OCI-LY1 (cell line): Measurements from ENCODE around the gene ROR2.

Experiments
- H2AFZ ChIP-seq: fragments of 200-600 bp; sonication (generic), shearing (Covaris generic); 2 replicates; pipeline ENCODE4 v1.6.0; 2014; ENCODE audit warnings: antibody characterized with exemption, mild to moderate bottlenecking, low read length
- H3F3A ChIP-seq: fragments of 200-600 bp; sonication (generic), shearing (Covaris generic); 2 replicates; pipeline ENCODE4 v1.6.0; 2014; ENCODE audit warnings: mild to moderate bottlenecking, antibody characterized with exemption, low read length, moderate library complexity; ENCODE audit not compliant: insufficient read depth
- H3K27ac ChIP-seq: fragments of 200-600 bp; sonication (generic); 2 replicates; pipeline ENCODE4 v1.5.1; 2014; ENCODE audit warnings: low read length, mixed run types, mild to moderate bottlenecking, low read depth; ENCODE audit not compliant: poor library complexity, severe bottlenecking
- H3K27me3 ChIP-seq: fragments of 200-600 bp; sonication (generic); 2 replicates; pipeline ENCODE4 v1.6.0; 2014; ENCODE audit warnings: antibody characterized with exemption, mild to moderate bottlenecking, low read length, moderate library complexity; ENCODE audit not compliant: insufficient read depth
- H3K36me3 ChIP-seq: fragments of 200-600 bp; sonication (generic); 2 replicates; pipeline ENCODE4 v1.6.1; 2014; ENCODE audit warnings: mild to moderate bottlenecking, antibody characterized with exemption, low read length, moderate library complexity, mixed read lengths; ENCODE audit not compliant: insufficient read depth
- H3K4me1 ChIP-seq: fragments of 200-600 bp; sonication (generic); 2 replicates; pipeline ENCODE4 v1.5.1; 2014; ENCODE audit warnings: mild to moderate bottlenecking, low read length, moderate library complexity; ENCODE audit not compliant: insufficient read depth, severe bottlenecking
- H3K4me2 ChIP-seq: fragments of 200-600 bp; sonication (generic), shearing (Covaris generic); 2 replicates; pipeline ENCODE4 v1.6.1; 2014; ENCODE audit warnings: low read length
- H3K4me3 ChIP-seq: fragments of 200-600 bp; sonication (generic); 2 replicates; pipeline ENCODE4 v1.5.1; 2014; ENCODE audit warnings: low read length, low read depth, mild to moderate bottlenecking, mixed read lengths; ENCODE audit not compliant: poor library complexity, severe bottlenecking
- H3K79me2 ChIP-seq: fragments of 200-600 bp; shearing (Covaris generic); 2 replicates; pipeline ENCODE4 v1.6.1; 2016; ENCODE audit warnings: mixed run types, low read length, mixed read lengths; ENCODE audit not compliant: insufficient read depth
- H3K9ac ChIP-seq: fragments of 200-600 bp; sonication (generic), shearing (Covaris generic); 2 replicates; pipeline ENCODE4 v1.6.1; 2014; ENCODE audit warnings: mild to moderate bottlenecking, low read length, mixed read lengths
- H3K9me2 ChIP-seq: fragments of 200-600 bp; sonication (generic), shearing (Covaris generic); 2 replicates; pipeline ENCODE4 v1.6.1; 2014; ENCODE audit warnings: low read depth, mild to moderate bottlenecking, low read length, mixed read lengths
- H3K9me3 ChIP-seq: fragments of 200-600 bp; shearing (Covaris generic); 2 replicates; pipeline ENCODE4 v1.6.1; 2014; ENCODE audit warnings: low read length, mixed read lengths
- H4K20me1 ChIP-seq: fragments of 200-600 bp; sonication (generic), shearing (Covaris generic); 2 replicates; pipeline ENCODE4 v1.6.0; 2016; ENCODE audit warnings: mild to moderate bottlenecking, low read length; ENCODE audit not compliant: insufficient read depth
- EZH2 ChIP-seq: fragments of 200-600 bp; sonication (generic), shearing (Covaris generic); IDR thresholded peaks from 2 replicates; pipeline ENCODE4 v1.8.0; 2017; ENCODE audit warnings: borderline replicate concordance, mixed run types, mild to moderate bottlenecking, antibody characterized with exemption, low read length, moderate library complexity, mixed read lengths
- TF ChIP-seq, protein P1 (sequence below): fragments of 200-600 bp; sonication (generic), shearing (Covaris generic); IDR thresholded peaks from 2 replicates; pipeline ENCODE4 v1.5.1; 2017; ENCODE audit warnings: mild to moderate bottlenecking, antibody characterized with exemption, low read length, moderate library complexity, mixed read lengths

The ROR2 gene

DNA sequence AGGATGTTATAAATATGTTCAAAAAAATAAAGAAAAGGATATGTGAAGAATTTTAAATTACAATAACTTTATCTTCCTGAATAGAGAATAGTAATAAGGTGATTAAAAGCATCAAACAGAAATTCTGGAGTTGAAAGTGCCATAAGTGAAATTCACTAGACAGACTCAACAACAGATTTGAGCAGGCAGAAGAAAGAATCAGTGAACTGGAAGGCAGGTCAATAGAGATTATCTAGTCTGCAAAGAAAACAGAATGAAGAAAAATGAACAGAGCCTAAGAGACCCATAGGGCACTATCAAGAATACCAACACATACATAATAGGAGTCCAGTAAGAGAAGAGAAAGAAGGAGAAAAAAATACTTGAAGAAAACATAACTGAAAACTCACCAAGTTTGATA is 162.1 kb downstream of the ROR2 start:
- no peaks in the 10 kb centered on the region for H3K9me3 ChIP-seq
- no peaks in the 10 kb centered on the region for H3F3A ChIP-seq
- H3K36me3 ChIP-seq, result no peaks in the 10 kb centered on the region
- no peaks in the 10 kb centered on the region; the same call in 1 of the 2 replicates for H3K27me3 ChIP-seq
- no peak overlapping the region for H3K4me2 ChIP-seq
- TF ChIP-seq, protein P1, sequence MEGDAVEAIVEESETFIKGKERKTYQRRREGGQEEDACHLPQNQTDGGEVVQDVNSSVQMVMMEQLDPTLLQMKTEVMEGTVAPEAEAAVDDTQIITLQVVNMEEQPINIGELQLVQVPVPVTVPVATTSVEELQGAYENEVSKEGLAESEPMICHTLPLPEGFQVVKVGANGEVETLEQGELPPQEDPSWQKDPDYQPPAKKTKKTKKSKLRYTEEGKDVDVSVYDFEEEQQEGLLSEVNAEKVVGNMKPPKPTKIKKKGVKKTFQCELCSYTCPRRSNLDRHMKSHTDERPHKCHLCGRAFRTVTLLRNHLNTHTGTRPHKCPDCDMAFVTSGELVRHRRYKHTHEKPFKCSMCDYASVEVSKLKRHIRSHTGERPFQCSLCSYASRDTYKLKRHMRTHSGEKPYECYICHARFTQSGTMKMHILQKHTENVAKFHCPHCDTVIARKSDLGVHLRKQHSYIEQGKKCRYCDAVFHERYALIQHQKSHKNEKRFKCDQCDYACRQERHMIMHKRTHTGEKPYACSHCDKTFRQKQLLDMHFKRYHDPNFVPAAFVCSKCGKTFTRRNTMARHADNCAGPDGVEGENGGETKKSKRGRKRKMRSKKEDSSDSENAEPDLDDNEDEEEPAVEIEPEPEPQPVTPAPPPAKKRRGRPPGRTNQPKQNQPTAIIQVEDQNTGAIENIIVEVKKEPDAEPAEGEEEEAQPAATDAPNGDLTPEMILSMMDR, result no peak
- no peak for TF ChIP-seq EZH2
- H3K27ac ChIP-seq, result no peak overlapping the region
- H3K9ac ChIP-seq, result no peak overlapping the region
- H3K79me2 ChIP-seq, result no peaks in the 10 kb centered on the region
- no peaks in the 10 kb centered on the region for H3K4me1 ChIP-seq
- no peaks in the 10 kb centered on the region for H3K9me2 ChIP-seq
- no peak overlapping the region for H3K4me3 ChIP-seq
- no peak overlapping the region for H2AFZ ChIP-seq
- no peaks in the 10 kb centered on the region for H4K20me1 ChIP-seq

DNA sequence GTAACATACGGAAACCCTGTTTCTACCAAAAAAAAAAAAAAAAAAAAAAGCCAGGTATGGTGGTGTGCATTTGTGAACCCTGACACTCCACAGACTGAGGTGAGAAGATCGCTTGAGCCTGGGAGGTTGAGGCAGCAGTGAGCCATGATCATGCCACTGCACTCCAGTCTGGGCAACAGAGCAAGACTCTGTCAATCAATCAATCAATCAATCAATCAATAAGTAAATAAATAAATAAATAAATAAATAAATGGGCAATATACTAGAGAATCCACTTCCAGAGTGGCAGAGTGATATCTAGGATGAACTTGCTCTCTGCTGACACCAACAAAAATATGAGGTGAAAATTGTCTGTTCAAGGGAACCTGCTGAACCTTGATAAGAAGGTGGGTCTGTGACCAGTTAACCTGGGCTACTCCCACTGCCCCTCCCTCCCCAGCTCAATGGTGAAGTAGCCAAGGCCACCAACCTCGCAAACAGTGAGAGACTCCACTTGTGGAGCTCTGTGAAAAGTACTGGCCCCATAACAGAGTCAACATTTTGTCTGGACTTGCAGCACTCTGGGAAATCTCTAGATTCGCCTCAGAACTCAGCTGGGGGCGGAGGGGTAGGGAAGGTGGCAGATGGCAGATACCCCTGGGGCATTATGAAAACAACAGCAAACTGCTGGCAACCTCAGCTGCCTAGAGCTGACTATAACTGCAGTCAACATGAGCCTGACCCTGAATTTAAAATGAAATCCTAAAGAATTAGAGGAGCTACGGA is 163.7 kb downstream of the ROR2 start:
- Histone ChIP-seq H3K9me3 (no peaks in the 10 kb centered on the region), H3K36me3 (no peaks in the 10 kb centered on the region), H3K9me2 (no peaks in the 10 kb centered on the region), H3K27ac (no peak overlapping the region), H3K4me2 (no peak overlapping the region), H3K9ac (no peak overlapping the region), H3K79me2 (no peaks in the 10 kb centered on the region), H2AFZ (no peak overlapping the region), H3K27me3 (no peaks in the 10 kb centered on the region; the same call in 1 of the 2 replicates), H3K4me3 (no peak overlapping the region), H3K4me1 (no peaks in the 10 kb centered on the region), H3F3A (no peaks in the 10 kb centered on the region), H4K20me1 (no peaks in the 10 kb centered on the region)
- no peak for TF ChIP-seq EZH2
- TF ChIP-seq, protein P1, result no peak

DNA sequence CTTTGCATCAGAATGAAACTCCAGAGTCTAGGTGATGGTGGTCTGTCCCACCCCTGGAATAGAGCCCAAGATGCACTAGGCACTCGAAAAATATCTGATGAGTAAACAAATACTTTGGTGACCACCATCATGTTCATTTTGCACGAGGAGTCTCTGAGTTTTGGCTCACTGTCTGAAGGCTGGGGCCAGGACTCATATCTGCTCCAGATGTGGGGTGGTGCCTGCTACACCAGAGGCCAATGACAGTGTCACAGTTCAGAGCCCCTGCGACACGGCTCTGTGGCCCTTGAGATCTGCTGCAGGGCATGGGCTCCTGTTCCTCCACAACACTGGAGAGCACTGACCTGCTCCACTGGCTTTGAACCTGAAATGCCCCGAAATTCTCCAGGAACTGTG is 164.6 kb downstream of the ROR2 start:
- Histone ChIP-seq H3K9me3 (no peaks in the 10 kb centered on the region), H3K27ac (no peak overlapping the region), H3K9ac (no peak overlapping the region), H3K27me3 (no peaks in the 10 kb centered on the region; the same call in 1 of the 2 replicates), H3K4me1 (no peaks in the 10 kb centered on the region), H3F3A (no peaks in the 10 kb centered on the region), H4K20me1 (no peaks in the 10 kb centered on the region), H3K79me2 (no peaks in the 10 kb centered on the region), H3K4me3 (no peak overlapping the region), H3K9me2 (no peaks in the 10 kb centered on the region), H2AFZ (no peak overlapping the region), H3K4me2 (no peak overlapping the region), H3K36me3 (no peaks in the 10 kb centered on the region)
- TF ChIP-seq EZH2, result no peak
- TF ChIP-seq, protein P1, result no peak
